ENCODE data around the gene CPVL. TPM values are rescaled to one million over a fixed set of nuclear protein-coding genes. Genes with fewer than 3 reads are reported as not detected.

CPVL gene
- total RNA-seq, 2 donors from 2014 or later = 4.0 to 17.9 TPM

- Histone ChIP-seq H3K27me3 (no peaks in the 10 kb centered on the region), H3K4me3 (no peak overlapping the region), H3K9me3 (no peaks in the 10 kb centered on the region), H3K27ac (no peak overlapping the region), H3K36me3 (replicated peaks in 1 of 2; ENCODE audit: insufficient read depth in 1 of 2, low read depth in 2 of 2) (no peaks in the 10 kb centered on the region), H3K4me1 (no peaks in the 10 kb centered on the region)
- TF ChIP-seq, protein P1, sequence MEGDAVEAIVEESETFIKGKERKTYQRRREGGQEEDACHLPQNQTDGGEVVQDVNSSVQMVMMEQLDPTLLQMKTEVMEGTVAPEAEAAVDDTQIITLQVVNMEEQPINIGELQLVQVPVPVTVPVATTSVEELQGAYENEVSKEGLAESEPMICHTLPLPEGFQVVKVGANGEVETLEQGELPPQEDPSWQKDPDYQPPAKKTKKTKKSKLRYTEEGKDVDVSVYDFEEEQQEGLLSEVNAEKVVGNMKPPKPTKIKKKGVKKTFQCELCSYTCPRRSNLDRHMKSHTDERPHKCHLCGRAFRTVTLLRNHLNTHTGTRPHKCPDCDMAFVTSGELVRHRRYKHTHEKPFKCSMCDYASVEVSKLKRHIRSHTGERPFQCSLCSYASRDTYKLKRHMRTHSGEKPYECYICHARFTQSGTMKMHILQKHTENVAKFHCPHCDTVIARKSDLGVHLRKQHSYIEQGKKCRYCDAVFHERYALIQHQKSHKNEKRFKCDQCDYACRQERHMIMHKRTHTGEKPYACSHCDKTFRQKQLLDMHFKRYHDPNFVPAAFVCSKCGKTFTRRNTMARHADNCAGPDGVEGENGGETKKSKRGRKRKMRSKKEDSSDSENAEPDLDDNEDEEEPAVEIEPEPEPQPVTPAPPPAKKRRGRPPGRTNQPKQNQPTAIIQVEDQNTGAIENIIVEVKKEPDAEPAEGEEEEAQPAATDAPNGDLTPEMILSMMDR (IDR thresholded peaks at IDR 0.05) = no peak
- TF ChIP-seq POLR2A (IDR thresholded peaks at IDR 0.05) = no peak
- WGBS, 2 donors = 70 to 82% methylated on average over 3 of the region's 3 CpGs
- intact Hi-C loops (cut with DNase I) = no loop called here
- DNase-seq (no peak), ATAC-seq (no peak)
Observed at GRCh38 chr7:29126804-29127203, 19.5 kb downstream of the CPVL start.

GRCh38 chr7:29123626-29124190 is 22.6 kb downstream of the CPVL start:
- no peak overlapping the region for H3K4me3 ChIP-seq
- intact Hi-C loops (cut with DNase I) = no loop called here
- WGBS, 2 donors = 73% methylated on average over 1 of the region's 1 CpG
- ATAC-seq (no peak), DNase-seq (no peak)
- H3K27ac ChIP-seq = no peak overlapping the region
- TF ChIP-seq, protein P1 (IDR thresholded peaks at IDR 0.05) = no peak
- no peak for TF ChIP-seq POLR2A (IDR thresholded peaks at IDR 0.05)
- no peaks in the 10 kb centered on the region for H3K9me3 ChIP-seq
- no peaks in the 10 kb centered on the region for H3K36me3 ChIP-seq (replicated peaks in 1 of 2; ENCODE audit: insufficient read depth in 1 of 2, low read depth in 2 of 2)
- H3K27me3 ChIP-seq = no peaks in the 10 kb centered on the region
- no peaks in the 10 kb centered on the region for H3K4me1 ChIP-seq

DNA sequence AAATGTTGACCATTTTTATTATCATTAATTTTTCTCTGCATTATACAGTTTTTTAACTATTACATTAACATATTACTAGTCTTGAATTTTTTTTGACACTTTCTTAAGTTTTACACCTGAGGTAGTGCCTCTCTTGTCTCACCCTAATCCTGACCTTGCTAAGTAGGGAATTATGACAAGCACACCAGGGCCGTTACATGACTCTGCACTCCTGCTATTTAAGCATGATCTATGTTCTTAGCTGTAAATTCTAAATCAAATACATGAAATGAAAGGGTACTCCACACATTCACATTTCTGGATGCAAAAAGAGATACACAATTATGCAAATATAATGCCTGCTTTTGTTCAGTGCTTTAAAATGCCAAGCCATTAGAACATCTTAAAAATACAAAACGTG is 23.6 kb downstream of the CPVL start:
- Histone ChIP-seq H3K27ac (no peak overlapping the region), H3K27me3 (no peaks in the 10 kb centered on the region), H3K4me1 (no peaks in the 10 kb centered on the region), H3K4me3 (no peak overlapping the region), H3K36me3 (replicated peaks in 1 of 2; ENCODE audit: insufficient read depth in 1 of 2, low read depth in 2 of 2) (no peaks in the 10 kb centered on the region), H3K9me3 (no peaks in the 10 kb centered on the region)
- WGBS, 2 donors = 85 to 88% methylated on average over 2 of the region's 2 CpGs
- ATAC-seq (no peak), DNase-seq (no peak)
- intact Hi-C loops (cut with DNase I) = no loop called here
- TF ChIP-seq, protein P1 (IDR thresholded peaks at IDR 0.05) = no peak
- TF ChIP-seq POLR2A (IDR thresholded peaks at IDR 0.05) = no peak

DNA sequence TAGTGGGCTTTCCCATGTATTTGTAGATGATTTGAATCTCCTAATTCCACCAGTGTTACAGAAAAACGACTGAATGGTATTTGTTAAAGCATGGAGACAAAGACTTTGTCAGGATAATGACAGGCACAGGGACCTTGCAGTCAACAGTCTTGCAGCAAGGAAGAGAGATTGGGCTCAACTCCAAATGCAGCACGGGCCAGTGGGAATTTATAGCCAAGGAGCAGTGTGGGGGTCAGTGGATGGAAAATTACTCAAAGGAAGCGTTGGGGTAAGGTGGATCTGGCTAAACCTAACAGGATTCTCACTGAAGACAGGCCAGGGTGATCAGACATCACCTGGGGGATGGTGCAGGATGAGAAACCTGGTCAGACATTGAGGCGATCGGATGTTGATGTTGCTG is 24.3 kb downstream of the CPVL start:
- Histone ChIP-seq H3K27ac (no peak overlapping the region), H3K4me3 (no peak overlapping the region), H3K36me3 (replicated peaks in 1 of 2; ENCODE audit: insufficient read depth in 1 of 2, low read depth in 2 of 2) (no peaks in the 10 kb centered on the region), H3K27me3 (no peaks in the 10 kb centered on the region), H3K4me1 (no peaks in the 10 kb centered on the region), H3K9me3 (no peaks in the 10 kb centered on the region)
- TF ChIP-seq, protein P1 (IDR thresholded peaks at IDR 0.05) = no peak
- no peak for TF ChIP-seq POLR2A (IDR thresholded peaks at IDR 0.05)
- 74 to 76% methylated on average over 5 of the region's 5 CpGs for WGBS, 2 donors
- no peak for ATAC-seq
- DNase-seq = no peak
- intact Hi-C loops (cut with DNase I) = no loop called here

- Histone ChIP-seq H3K4me3 (no peak overlapping the region), H3K9me3 (no peaks in the 10 kb centered on the region), H3K4me1 (no peaks in the 10 kb centered on the region), H3K36me3 (replicated peaks in 1 of 2; ENCODE audit: insufficient read depth in 1 of 2, low read depth in 2 of 2) (no peaks in the 10 kb centered on the region), H3K27ac (no peak overlapping the region), H3K27me3 (no peaks in the 10 kb centered on the region)
- WGBS, 2 donors = 60 to 100% methylated on average over 2 of the region's 2 CpGs
- DNase-seq = no peak
- no peak for ATAC-seq
- TF ChIP-seq, protein P1 (IDR thresholded peaks at IDR 0.05) = no peak
- no peak for TF ChIP-seq POLR2A (IDR thresholded peaks at IDR 0.05)
- intact Hi-C loops (cut with DNase I) = no loop called here
Observed at GRCh38 chr7:29120955-29121354, 25.4 kb downstream of the CPVL start.

Measured in body of pancreas (tissue), 4 donors.